ENCODE results near the gene RGS7. TPM values are rescaled to one million over a fixed set of nuclear protein-coding genes. Genes with fewer than 3 reads are reported as not detected.

The RGS7 gene
- total RNA-seq, 1 experiment from 2014 or later, result 0.10 TPM

GRCh38 chr1:241136389-241136788, 220.6 kb downstream of the RGS7 start:
- Histone ChIP-seq H3K27me3 (ENCODE audit: control insufficient read depth, insufficient read depth, low read length) (no peaks in the 10 kb centered on the region), H3K4me1 (ENCODE audit: control insufficient read depth, insufficient read depth, low read length) (no peaks in the 10 kb centered on the region), H3K9me3 (ENCODE audit: control insufficient read depth, insufficient read depth, low read depth, low read length) (no peaks in the 10 kb centered on the region), H3K4me3 (ENCODE audit: low read depth in 2 of 2, low read length in 2 of 2) (no peak overlapping the region), H3K27ac (ENCODE audit: low read length) (no peak overlapping the region), H3K36me3 (ENCODE audit: control insufficient read depth, insufficient read depth, low read length) (no peaks in the 10 kb centered on the region)
- TF ChIP-seq REST (IDR thresholded peaks at IDR 0.05; ENCODE audit: insufficient read depth in 1 of 2, low read depth in 2 of 2, low read length in 1 of 2) (no peak), SIN3A (IDR thresholded peaks at IDR 0.05; ENCODE audit: borderline replicate concordance, insufficient read depth, low read depth, low read length) (no peak), POLR2AphosphoS5 (IDR thresholded peaks at IDR 0.05; ENCODE audit: low read depth, low read length) (no peak), CTCF (IDR thresholded peaks at IDR 0.05) (no peak), TCF7L2 (IDR thresholded peaks at IDR 0.05; ENCODE audit: low read depth, low read length) (no peak)
- intact Hi-C loops (cut with micrococcal nuclease; ENCODE audit: unreplicated experiment) (no loop called here), in situ Hi-C loops (cut with HindIII; ENCODE audit: low pct_unique_long_range_greater_than_20kb, low sequenced_read_pairs) (no loop called here)
- no peak for DNase-seq (ENCODE audit: low read depth, low spot score)
- ChIA-PET CTCF (no interaction called here), POLR2A (no interaction called here)
- BruUV-seq (replicated peaks), result no TSS peak
- no peak for ATAC-seq

GRCh38 chr1:241131636-241132194, 225.3 kb downstream of the RGS7 start:
- intact Hi-C loops (cut with micrococcal nuclease; ENCODE audit: unreplicated experiment), result no loop called here

More at GRCh38 chr1:241131636-241132194, 225.3 kb downstream of the RGS7 start:
- H3K27ac ChIP-seq (ENCODE audit: low read length), result no peak overlapping the region
- H3K27me3 ChIP-seq (ENCODE audit: control insufficient read depth, insufficient read depth, low read length), result no peaks in the 10 kb centered on the region
- TF ChIP-seq POLR2AphosphoS5 (IDR thresholded peaks at IDR 0.05; ENCODE audit: low read depth, low read length) (no peak), SIN3A (IDR thresholded peaks at IDR 0.05; ENCODE audit: borderline replicate concordance, insufficient read depth, low read depth, low read length) (no peak), CTCF (IDR thresholded peaks at IDR 0.05) (no peak), REST (IDR thresholded peaks at IDR 0.05; ENCODE audit: insufficient read depth in 1 of 2, low read depth in 2 of 2, low read length in 1 of 2) (no peak), TCF7L2 (IDR thresholded peaks at IDR 0.05; ENCODE audit: low read depth, low read length) (no peak)
- no peaks in the 10 kb centered on the region for H3K4me1 ChIP-seq (ENCODE audit: control insufficient read depth, insufficient read depth, low read length)
- no peaks in the 10 kb centered on the region for H3K9me3 ChIP-seq (ENCODE audit: control insufficient read depth, insufficient read depth, low read depth, low read length)
- H3K4me3 ChIP-seq (ENCODE audit: low read depth in 2 of 2, low read length in 2 of 2), result no peak overlapping the region
- POLR2A ChIA-PET, result no interaction called here
- DNase-seq (ENCODE audit: low read depth, low spot score), result no peak
- H3K36me3 ChIP-seq (ENCODE audit: control insufficient read depth, insufficient read depth, low read length), result no peaks in the 10 kb centered on the region
- CTCF ChIA-PET, result no interaction called here
- no TSS peak for BruUV-seq (replicated peaks)
- in situ Hi-C loops (cut with HindIII; ENCODE audit: low pct_unique_long_range_greater_than_20kb, low sequenced_read_pairs), result no loop called here
- no peak for ATAC-seq
